ENCODE data around the gene NR2C2AP.
"Not testable (repeated sequence)": the region's sequence is repeated elsewhere in the genome, so short reads cannot be mapped to it uniquely, and the experiment has no call there.

NR2C2AP gene

GRCh38 chr19:19223636-19224035, 20.4 kb upstream of the NR2C2AP start:
- Histone ChIP-seq H3F3A (ENCODE audit: insufficient read depth, low read length) (no peaks in the 10 kb centered on the region), H3K9ac (ENCODE audit: low read length) (no peak overlapping the region), H3K4me1 (ENCODE audit: insufficient read depth, low read length, severe bottlenecking) (peaks cover 11% of the 10 kb centered on the region), H3K79me2 (ENCODE audit: insufficient read depth, low read length) (no peaks in the 10 kb centered on the region), H3K27ac (ENCODE audit: low read depth, low read length, poor library complexity, severe bottlenecking) (no peak overlapping the region), H2AFZ (ENCODE audit: low read length) (no peak overlapping the region), H3K9me2 (ENCODE audit: low read depth, low read length) (no peaks in the 10 kb centered on the region), H3K27me3 (ENCODE audit: insufficient read depth, low read length) (peaks cover 11% of the 10 kb centered on the region), H3K4me3 (ENCODE audit: low read depth, low read length, poor library complexity, severe bottlenecking) (no peak overlapping the region), H4K20me1 (ENCODE audit: insufficient read depth, low read length) (no peaks in the 10 kb centered on the region), H3K4me2 (ENCODE audit: low read length) (no peak overlapping the region), H3K36me3 (ENCODE audit: insufficient read depth, low read length) (no peaks in the 10 kb centered on the region), H3K9me3 (ENCODE audit: low read length) (no peaks in the 10 kb centered on the region)
- TF ChIP-seq EZH2 (IDR thresholded peaks at IDR 0.05; ENCODE audit: borderline replicate concordance, low read length), result no peak
- TF ChIP-seq CTCF (IDR thresholded peaks at IDR 0.05; ENCODE audit: low read length), result no peak

GRCh38 chr19:19223060-19223459, 19.8 kb upstream of the NR2C2AP start:
- Histone ChIP-seq H4K20me1 (ENCODE audit: insufficient read depth, low read length) (no peaks in the 10 kb centered on the region), H3K4me2 (ENCODE audit: low read length) (no peak overlapping the region), H2AFZ (ENCODE audit: low read length) (no peak overlapping the region), H3K9me2 (ENCODE audit: low read depth, low read length) (no peaks in the 10 kb centered on the region), H3K9me3 (ENCODE audit: low read length) (no peaks in the 10 kb centered on the region), H3F3A (ENCODE audit: insufficient read depth, low read length) (no peaks in the 10 kb centered on the region), H3K79me2 (ENCODE audit: insufficient read depth, low read length) (no peaks in the 10 kb centered on the region), H3K9ac (ENCODE audit: low read length) (no peak overlapping the region), H3K36me3 (ENCODE audit: insufficient read depth, low read length) (no peaks in the 10 kb centered on the region), H3K27me3 (ENCODE audit: insufficient read depth, low read length) (peaks cover 11% of the 10 kb centered on the region), H3K4me3 (ENCODE audit: low read depth, low read length, poor library complexity, severe bottlenecking) (no peak overlapping the region), H3K4me1 (ENCODE audit: insufficient read depth, low read length, severe bottlenecking) (peaks cover 11% of the 10 kb centered on the region), H3K27ac (ENCODE audit: low read depth, low read length, poor library complexity, severe bottlenecking) (no peak overlapping the region)
- TF ChIP-seq EZH2 (IDR thresholded peaks at IDR 0.05; ENCODE audit: borderline replicate concordance, low read length), result no peak
- no peak for TF ChIP-seq CTCF (IDR thresholded peaks at IDR 0.05; ENCODE audit: low read length)

- not testable (repeated sequence) for H2AFZ ChIP-seq (ENCODE audit: low read length); H4K20me1 ChIP-seq (ENCODE audit: insufficient read depth, low read length); H3K27ac ChIP-seq (ENCODE audit: low read depth, low read length, poor library complexity, severe bottlenecking); H3K36me3 ChIP-seq (ENCODE audit: insufficient read depth, low read length); H3F3A ChIP-seq (ENCODE audit: insufficient read depth, low read length); H3K4me3 ChIP-seq (ENCODE audit: low read depth, low read length, poor library complexity, severe bottlenecking); H3K4me2 ChIP-seq (ENCODE audit: low read length); H3K9me3 ChIP-seq (ENCODE audit: low read length); H3K79me2 ChIP-seq (ENCODE audit: insufficient read depth, low read length); H3K9ac ChIP-seq (ENCODE audit: low read length); H3K9me2 ChIP-seq (ENCODE audit: low read depth, low read length)
- H3K27me3 ChIP-seq (ENCODE audit: insufficient read depth, low read length), result peaks cover 15% of the 10 kb centered on the region
- H3K4me1 ChIP-seq (ENCODE audit: insufficient read depth, low read length, severe bottlenecking), result peaks cover 11% of the 10 kb centered on the region
Measured at GRCh38 chr19:19221000-19221399, 17.8 kb upstream of the NR2C2AP start.

- Histone ChIP-seq H3F3A (ENCODE audit: insufficient read depth, low read length) (no peaks in the 10 kb centered on the region), H3K27me3 (ENCODE audit: insufficient read depth, low read length) (peaks cover 7% of the 10 kb centered on the region; the same call in 1 of the 2 replicates), H4K20me1 (ENCODE audit: insufficient read depth, low read length) (no peaks in the 10 kb centered on the region)
Measured at GRCh38 chr19:19218911-19219310, 15.7 kb upstream of the NR2C2AP start.

More at GRCh38 chr19:19218911-19219310, 15.7 kb upstream of the NR2C2AP start:
- H3K9ac ChIP-seq (ENCODE audit: low read length), result no peak overlapping the region
- H3K9me3 ChIP-seq (ENCODE audit: low read length), result no peaks in the 10 kb centered on the region
- no peak overlapping the region for H3K4me2 ChIP-seq (ENCODE audit: low read length)
- no peaks in the 10 kb centered on the region for H3K36me3 ChIP-seq (ENCODE audit: insufficient read depth, low read length)
- no peak overlapping the region for H3K4me3 ChIP-seq (ENCODE audit: low read depth, low read length, poor library complexity, severe bottlenecking)
- H2AFZ ChIP-seq (ENCODE audit: low read length), result no peak overlapping the region
- no peaks in the 10 kb centered on the region for H3K79me2 ChIP-seq (ENCODE audit: insufficient read depth, low read length)
- H3K9me2 ChIP-seq (ENCODE audit: low read depth, low read length), result no peaks in the 10 kb centered on the region
- no peak overlapping the region for H3K27ac ChIP-seq (ENCODE audit: low read depth, low read length, poor library complexity, severe bottlenecking)
- H3K4me1 ChIP-seq (ENCODE audit: insufficient read depth, low read length, severe bottlenecking), result no peaks in the 10 kb centered on the region
- TF ChIP-seq CTCF (IDR thresholded peaks at IDR 0.05; ENCODE audit: low read length) (no peak), EZH2 (IDR thresholded peaks at IDR 0.05; ENCODE audit: borderline replicate concordance, low read length) (no peak)
